ENCODE data around the gene CFAP70.

DNA sequence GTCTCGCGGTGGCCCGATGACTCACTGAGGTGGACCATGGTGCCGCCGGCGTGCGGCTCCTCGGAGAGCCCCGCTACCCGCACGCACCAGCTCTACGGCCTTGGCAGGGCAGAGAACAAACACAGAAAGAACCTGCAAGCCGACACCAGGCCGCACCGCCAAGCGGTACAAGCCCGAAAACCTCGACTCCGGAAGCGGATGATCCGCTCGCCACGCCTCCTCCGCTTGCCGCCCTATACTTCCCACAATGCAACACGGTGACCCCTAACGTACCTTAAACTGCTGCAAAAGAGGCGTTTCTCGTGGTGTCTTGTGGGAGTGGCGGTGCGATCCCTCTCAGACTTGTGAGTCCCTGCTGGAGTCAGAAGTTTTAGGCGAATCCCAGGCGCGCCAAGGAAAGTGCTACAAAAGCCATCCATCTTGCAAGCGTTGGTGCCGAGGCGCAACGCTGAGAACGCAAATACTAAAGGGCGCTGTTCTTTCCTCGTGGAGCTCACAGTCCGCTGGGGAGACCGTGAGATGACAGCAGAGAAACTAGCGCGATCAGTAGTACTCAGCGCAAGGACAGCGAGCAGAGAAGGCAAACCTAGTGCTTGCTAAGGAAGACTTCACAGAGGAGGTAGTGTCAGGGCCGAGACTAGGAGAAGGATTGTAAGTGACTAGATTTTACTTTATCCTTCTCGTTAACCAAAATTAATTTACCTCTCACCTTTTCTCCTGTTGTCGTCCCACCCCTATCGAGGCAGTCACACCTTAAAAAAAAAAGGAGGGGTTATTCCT lies 106.0 kb downstream of the CFAP70 start, which contains the start of gene MRPS16:
- TF ChIP-seq, protein P1, sequence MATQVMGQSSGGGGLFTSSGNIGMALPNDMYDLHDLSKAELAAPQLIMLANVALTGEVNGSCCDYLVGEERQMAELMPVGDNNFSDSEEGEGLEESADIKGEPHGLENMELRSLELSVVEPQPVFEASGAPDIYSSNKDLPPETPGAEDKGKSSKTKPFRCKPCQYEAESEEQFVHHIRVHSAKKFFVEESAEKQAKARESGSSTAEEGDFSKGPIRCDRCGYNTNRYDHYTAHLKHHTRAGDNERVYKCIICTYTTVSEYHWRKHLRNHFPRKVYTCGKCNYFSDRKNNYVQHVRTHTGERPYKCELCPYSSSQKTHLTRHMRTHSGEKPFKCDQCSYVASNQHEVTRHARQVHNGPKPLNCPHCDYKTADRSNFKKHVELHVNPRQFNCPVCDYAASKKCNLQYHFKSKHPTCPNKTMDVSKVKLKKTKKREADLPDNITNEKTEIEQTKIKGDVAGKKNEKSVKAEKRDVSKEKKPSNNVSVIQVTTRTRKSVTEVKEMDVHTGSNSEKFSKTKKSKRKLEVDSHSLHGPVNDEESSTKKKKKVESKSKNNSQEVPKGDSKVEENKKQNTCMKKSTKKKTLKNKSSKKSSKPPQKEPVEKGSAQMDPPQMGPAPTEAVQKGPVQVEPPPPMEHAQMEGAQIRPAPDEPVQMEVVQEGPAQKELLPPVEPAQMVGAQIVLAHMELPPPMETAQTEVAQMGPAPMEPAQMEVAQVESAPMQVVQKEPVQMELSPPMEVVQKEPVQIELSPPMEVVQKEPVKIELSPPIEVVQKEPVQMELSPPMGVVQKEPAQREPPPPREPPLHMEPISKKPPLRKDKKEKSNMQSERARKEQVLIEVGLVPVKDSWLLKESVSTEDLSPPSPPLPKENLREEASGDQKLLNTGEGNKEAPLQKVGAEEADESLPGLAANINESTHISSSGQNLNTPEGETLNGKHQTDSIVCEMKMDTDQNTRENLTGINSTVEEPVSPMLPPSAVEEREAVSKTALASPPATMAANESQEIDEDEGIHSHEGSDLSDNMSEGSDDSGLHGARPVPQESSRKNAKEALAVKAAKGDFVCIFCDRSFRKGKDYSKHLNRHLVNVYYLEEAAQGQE (IDR thresholded peaks at IDR 0.05; ENCODE audit: borderline replicate concordance): peak; percentile 77
- TF ChIP-seq, protein P2, sequence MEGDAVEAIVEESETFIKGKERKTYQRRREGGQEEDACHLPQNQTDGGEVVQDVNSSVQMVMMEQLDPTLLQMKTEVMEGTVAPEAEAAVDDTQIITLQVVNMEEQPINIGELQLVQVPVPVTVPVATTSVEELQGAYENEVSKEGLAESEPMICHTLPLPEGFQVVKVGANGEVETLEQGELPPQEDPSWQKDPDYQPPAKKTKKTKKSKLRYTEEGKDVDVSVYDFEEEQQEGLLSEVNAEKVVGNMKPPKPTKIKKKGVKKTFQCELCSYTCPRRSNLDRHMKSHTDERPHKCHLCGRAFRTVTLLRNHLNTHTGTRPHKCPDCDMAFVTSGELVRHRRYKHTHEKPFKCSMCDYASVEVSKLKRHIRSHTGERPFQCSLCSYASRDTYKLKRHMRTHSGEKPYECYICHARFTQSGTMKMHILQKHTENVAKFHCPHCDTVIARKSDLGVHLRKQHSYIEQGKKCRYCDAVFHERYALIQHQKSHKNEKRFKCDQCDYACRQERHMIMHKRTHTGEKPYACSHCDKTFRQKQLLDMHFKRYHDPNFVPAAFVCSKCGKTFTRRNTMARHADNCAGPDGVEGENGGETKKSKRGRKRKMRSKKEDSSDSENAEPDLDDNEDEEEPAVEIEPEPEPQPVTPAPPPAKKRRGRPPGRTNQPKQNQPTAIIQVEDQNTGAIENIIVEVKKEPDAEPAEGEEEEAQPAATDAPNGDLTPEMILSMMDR (IDR thresholded peaks at IDR 0.05; ENCODE audit: poor library complexity, severe bottlenecking): no peak
- TF ChIP-seq EP300 (conservative IDR thresholded peaks at IDR 0.05; ENCODE audit: poor library complexity, severe bottlenecking) (peak; percentile 33), EZH2 (IDR thresholded peaks at IDR 0.05; ENCODE audit: borderline replicate concordance, insufficient read depth, low read length, poor library complexity, severe bottlenecking) (no peak), TAF1 (IDR thresholded peaks at IDR 0.05; ENCODE audit: low read depth) (no peak)

Measured in neural cell (in vitro differentiated cells).